NCI-H1930 (cell line): Measurements from ENCODE around the gene CSNK2A2.

Experiments
- DNase-seq, 2 experiments: peaks; one replicate each; lab custom pipeline; 2025; lab: John Stamatoyannopoulos, UW

CSNK2A2 gene

DNA sequence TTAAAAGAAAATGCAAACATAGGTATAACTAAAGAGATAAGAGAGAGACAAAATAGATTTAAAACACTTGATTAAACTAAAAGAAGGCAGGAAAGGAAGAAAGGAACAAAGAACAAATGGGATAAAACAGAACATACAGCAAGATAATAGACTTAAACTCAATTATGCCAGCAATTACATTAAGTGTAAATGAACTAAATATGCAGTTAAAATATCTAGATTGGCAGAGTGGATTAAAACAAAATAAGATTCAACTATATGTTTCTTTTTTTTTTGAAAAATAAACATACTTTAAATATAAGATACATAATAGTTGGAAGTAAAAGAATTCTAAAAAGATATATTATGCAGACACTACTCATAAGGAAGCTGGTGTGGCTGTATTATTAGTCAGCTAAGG, 59.1 kb downstream of the CSNK2A2 start:
- DNase-seq: no peak

DNA sequence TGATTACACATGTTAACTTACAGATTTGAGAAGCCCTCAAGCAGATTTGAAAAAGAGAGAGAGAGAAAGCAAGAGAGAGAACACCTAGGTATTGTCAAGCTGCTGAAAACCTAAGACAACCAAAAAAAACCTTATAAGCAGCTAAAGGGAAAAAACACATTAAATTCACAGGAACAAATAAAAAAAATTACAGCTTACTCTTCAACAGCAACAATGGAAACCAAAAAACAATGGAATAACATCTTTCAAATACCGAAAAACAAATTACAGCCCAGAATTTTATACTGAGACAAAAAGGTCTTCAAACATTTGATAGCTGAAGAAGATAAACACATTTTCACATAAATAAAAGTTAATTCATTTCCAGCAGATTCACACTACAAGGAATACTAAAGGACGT, 60.3 kb downstream of the CSNK2A2 start:
- no peak for DNase-seq

DNA sequence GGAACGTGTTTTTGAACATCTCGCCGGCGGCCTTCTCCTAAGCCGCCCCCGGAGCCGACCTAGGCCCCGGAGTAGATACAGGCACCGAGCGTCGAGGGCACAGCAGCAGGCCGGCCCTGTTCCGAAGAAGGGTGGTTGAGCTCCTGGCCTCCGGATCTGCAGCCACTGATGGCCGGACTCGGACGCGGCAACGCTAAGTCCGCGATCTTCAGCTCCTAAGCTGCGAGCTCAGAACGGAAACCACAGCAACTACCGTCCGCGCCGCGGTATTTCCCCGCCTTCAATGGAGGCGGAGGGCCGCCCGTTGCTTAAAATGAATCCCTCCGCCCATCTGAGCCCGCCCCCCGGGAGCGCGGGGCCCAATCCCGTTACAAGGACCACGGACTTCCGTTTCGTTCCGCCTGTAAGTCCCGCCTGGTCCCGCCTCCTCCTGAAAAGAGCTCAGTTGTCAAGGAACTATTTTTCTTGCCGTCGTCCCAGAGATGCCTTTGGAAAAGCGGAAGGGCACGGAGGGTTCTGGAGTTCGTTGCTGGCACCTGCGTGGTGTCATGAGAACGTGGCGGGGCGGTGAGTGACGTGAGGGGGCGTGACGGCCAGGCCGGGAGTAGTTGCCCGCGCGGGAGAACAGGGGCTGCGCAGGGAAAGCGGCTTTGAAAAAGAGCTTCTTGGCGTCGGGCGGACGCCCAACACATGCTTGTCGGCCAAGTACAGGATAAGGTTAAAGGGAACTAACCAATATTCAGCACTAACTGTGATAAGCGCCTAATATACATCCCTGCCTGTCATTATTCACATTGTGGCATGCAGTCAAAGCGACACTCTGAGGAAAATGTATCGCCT, 68.6 kb downstream of the CSNK2A2 start, which contains the start of gene CFAP20:
TSS of gene CFAP20 (minus strand) at position 285 of the 840 bp plus-strand sequence. CDS start at position 19, 266 bp downstream.
- DNase-seq: peak; percentile 97

DNA sequence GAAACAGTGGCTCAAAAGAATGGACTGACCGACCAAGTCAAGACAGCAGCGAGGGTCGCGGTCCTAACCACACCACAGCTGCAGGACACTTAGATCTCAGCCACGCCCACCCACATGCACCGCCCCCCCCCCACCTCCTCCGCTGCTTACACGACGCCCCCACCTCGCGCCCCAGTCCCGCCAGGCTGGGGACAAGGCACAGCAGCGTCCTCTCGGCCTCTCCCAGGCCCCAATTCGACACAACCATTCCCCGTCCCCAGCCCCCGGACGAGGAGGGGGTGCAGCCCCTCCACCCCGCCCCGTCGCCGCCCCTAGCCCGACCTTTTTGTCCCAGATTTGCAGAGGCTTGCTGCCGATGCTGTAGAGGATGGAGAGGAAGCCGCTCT, 69.2 kb downstream of the CSNK2A2 start:
- DNase-seq: peak in 1 of 2 experiments; percentile 6

DNA sequence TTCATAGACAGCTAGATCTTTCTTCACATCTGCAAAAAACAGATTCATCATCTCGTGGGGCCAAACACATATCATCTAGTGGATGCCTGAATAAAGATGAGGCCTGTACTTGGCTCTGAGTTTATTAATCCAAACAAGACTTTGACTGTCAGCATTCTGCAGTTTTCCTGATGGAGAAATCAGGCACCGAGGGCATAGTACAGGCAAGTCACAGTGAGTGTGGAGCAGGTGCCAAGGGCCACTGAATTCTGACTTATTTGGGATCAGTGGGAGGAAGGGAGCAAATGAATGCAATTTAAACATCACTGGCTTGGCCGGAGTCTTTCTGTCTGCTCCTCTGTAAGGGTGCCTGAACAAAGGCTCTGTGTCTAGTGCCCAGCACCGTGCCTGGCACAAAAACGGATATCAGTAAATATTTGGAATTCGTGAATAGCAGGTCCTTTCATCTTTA, 69.7 kb downstream of the CSNK2A2 start:
- no peak for DNase-seq

DNA sequence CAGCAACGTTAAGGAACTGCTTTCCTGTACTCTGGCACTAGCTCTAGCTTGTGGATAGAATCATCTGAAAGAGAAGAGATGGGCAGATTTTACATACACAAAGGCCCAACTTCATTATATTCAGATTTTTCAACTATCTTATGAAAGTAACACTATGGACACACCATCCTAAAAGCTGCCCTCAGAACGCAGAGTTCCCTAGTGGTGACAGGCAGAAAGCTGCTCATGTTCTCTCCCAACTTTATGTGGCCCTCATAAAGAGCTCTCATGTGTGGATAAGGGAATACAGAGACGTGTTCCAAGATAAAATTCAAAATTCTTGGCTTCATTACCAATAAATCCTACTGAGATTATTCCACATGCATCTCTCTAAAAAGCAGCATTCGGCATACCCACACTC, 70.3 kb downstream of the CSNK2A2 start:
- DNase-seq: no peak

DNA sequence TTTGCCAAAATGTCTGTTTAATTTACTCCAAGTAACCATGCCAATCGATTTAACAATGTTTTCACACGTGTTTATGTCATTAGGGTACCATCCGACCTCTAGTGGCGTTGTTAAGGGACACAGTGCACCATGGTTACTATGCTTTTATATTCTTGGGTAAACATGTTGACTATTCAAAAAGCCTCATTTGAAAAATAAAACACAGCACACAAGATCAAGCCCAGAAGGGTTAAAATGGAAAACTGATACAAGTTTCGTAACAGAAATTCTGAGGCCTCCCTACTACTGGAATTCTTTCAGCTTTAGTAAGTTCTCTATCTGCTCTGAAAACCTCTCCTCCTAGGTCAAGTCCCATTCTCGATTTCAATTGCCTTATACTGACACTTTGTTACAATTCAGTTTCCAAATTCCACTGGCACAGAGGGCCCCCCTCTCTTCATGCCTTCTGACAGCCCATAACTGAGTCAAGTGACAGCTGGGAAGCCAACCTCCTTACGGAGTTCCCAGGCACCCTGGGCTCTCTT, 70.8 kb downstream of the CSNK2A2 start:
- no peak for DNase-seq

DNA sequence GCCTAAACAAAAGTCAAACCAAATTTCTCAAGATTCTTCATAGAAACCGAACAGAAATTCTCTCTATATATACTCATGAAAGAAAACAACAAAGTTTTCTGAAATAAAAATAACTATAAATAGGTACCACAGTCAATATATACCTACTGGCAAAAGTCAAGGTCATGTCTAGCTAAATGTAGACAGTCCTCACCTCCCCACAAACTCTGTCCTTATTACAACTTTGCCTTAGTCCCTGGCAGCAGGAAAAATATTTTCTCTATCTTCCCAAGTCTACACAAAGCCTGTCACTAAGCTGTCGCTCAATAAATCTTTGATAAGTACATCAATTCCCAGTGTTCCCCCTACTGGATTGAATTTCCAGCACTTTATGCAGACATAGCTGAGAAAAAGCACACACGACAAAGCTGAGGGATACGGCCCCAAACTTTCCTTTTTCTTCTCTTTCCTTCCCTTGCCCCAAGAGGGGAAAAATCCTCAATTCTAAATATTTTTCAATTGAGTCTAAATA, 71.4 kb downstream of the CSNK2A2 start:
- DNase-seq: no peak

DNA sequence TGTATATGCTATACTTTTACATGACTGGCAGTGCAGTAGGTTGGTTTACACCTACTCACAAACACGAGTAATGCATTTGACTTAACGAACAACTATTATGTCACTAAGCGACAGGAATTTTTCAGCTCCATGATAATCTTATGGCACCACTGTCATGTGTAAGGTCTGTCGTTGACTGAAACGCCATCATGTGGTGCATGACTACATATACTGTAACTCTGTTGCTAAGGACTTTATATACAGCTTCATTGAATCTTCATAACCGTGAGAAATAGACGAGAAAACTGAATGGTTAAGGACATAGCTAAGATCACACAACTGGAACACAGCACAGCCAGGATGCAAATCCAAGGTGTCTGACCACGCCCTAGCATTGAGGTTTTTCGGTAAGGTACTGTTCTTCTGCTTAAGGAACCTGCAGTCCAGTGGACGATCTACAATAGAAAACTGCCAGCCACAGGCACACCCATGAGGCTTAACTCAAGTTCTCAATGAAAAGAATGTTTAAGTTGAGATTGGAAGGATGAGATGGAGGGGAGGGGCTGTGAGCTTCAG, 72.0 kb downstream of the CSNK2A2 start:
- DNase-seq: no peak

DNA sequence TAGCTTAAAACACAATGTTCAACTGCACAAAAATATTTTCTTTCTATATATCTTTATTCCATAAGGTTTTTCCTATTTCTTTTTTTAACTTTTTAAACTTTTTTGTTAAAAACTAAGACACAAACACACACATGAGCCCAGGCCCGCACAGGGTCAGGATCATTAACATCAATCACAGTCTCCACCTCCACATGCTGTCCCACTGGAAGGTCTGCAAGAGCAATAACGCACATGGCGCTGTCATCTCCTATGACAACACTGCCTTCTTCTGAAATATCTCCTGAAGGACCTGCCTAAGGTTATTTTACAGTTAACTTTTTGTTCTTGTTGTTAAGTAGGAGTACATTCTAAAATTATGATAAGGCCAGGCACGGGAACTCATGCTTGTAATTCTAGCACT, 72.9 kb downstream of the CSNK2A2 start:
- no peak for DNase-seq

DNA sequence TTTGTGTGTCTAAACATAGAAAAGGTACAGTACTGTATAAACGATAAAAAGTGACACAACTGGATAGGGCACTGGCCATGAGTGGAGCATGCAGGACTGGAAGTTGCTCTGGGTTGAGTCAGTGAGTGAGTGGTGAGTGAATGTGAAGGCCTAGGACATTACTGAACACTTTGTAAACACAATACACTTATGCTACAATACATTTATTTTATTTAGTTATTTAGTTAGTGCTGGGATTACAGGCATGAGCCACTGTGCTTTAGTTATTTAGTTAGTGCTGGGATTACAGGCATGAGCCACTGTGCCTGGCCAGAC, 73.3 kb downstream of the CSNK2A2 start:
- DNase-seq: no peak

DNA sequence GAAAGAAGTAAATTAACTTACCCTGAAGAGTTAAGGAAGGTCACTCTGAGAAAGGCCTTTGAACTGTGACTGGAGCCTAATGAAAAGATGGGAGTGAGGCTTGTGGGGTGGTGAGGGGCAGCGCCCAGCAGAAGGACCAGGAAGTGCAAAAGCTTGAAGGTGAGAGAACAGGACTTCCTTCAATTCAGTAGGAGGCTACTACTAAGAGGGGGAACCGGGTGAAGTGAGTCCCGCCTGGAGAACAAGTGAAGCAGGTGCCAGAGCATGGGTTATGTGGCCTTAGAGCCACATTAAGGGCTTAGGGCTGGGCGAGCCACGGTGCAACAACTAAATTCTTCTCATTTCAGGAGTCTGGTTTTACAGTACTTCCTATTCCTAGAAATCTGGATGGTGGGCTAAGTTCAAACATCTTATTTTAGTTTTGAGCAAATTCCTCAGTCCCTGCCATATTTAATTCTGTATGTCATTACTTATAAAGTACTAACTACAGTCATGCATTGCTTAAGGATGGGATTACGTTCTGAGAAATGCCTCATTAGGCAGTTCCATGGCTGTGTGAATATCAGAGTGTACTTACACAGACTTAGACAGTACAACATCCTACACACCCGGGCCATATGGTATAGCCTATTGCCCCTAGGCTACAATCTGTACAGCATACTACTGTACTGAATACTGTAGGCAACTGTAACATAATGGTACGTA, 73.9 kb downstream of the CSNK2A2 start:
- DNase-seq: no peak

DNA sequence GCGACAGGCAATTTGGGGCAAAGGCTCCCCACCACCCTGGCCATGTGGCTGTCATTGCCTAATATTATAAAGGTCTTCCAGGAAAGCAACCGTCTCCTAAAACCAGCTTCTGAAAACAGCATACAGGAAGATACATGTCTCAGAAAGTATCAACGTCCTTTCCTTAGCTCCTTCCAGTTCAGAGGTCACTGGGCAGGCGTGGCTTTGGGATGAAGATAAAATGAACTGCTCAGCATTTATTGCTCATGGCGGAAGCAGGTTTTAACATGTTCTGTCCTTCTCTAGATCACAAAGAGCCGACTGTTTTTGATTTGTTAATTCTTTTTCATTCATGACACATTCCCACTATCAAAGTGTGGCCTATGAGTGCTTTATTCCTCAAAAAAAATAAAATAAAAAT, 76.8 kb downstream of the CSNK2A2 start:
- DNase-seq: no peak

DNA sequence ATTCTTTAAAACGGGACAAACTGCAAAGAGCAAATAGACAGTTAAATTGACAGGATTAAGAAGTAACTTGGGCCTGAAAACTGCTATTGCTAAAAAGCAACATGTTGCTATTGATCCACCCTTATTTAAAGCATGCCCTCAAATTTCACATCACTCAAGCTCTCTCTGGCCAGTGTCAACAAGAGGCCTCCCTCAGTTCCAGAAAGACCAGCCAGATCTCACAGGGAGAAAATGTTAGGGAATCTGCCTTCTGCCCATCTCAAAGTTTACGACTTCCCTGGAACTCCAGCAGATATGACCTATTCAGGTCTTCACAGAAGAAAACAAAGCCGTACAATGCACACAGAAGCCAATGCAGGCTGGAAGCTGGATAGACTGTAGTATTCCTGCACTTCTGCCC, 77.7 kb downstream of the CSNK2A2 start:
- DNase-seq: no peak

DNA sequence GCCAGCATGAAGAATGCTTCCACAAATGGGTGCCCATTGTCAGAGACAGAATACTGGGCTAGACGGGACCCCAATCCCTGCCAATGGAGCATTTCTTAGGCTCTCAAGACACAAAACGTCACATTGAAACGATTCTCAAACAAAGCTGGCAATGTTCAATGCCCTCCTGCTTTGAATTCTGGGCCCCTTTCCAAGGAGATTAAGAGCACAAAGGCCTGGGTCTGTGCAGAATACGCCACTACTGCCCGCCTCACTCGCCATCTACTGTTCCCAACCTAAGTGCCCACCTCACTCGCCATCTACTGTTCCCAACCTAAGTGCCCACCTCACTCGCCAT, 78.4 kb downstream of the CSNK2A2 start:
- DNase-seq: no peak

DNA sequence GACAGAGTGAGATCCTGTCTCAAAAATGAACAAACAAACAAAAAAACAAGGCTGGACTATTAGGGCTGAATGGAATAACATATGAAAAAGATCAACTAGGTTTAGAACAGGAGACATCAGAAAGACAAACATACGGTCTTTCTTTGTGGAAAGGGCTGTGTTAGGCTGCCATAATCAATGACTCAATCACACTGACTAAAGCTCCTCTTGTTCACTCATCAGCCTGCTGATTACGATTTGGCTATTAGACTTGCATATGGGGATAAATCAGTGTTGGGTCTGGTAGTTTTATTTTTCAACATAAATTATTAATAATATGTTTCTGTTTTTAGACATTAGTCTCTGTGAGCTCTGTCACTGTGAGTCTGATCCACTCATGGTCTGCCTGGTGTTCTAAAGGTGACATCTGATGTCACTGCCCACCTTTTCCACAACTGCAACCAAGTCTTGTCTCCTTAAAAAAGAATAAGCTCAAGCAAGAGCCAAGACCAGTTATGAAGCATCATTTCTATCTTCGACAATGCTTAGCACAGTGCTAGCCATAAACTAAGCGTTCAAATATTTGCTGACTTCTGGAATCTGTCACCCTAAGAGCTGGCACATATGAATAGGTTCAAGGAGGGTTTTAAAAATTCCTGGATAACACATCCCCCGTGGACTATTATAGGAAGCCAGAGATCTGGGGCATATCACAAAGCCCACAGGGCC, 79.0 kb downstream of the CSNK2A2 start:
- DNase-seq: no peak

DNA sequence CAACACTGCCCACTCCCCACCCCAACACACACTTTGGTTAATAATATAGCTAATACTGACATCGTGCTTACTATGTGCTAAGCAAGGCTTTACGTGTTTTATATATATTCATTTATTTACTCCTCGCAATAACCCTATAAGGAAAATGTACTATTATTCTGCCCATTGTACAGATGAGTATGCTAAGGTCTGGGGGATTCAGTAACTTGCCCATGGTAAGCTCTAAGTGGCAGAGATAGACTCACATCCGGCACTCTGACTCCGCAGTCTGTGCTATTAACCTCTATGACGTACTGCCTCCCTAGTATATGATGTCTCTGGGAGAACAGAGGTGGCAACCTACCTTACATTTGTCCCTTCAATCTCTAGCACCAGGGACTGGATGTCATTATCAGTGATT, 81.4 kb downstream of the CSNK2A2 start:
- DNase-seq: no peak

DNA sequence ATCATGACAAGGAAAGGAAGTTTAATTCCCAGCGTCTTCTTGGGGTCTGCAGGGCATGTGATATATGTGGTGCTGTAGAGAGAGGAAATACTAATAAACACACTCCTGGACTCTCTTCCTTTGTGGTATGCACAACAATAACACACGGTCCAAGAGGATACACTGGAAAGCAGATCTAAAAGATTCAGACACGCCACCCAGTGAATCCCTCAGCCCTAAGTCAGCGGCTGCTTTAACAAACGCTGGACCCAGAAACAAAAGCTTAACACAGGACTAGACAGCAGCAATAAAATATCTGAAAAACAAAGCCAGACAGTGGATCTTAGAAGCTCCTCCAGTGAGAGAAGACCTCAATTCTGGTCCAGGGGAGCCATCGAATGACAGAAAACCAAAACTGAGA, 81.8 kb downstream of the CSNK2A2 start:
- DNase-seq: no peak

DNA sequence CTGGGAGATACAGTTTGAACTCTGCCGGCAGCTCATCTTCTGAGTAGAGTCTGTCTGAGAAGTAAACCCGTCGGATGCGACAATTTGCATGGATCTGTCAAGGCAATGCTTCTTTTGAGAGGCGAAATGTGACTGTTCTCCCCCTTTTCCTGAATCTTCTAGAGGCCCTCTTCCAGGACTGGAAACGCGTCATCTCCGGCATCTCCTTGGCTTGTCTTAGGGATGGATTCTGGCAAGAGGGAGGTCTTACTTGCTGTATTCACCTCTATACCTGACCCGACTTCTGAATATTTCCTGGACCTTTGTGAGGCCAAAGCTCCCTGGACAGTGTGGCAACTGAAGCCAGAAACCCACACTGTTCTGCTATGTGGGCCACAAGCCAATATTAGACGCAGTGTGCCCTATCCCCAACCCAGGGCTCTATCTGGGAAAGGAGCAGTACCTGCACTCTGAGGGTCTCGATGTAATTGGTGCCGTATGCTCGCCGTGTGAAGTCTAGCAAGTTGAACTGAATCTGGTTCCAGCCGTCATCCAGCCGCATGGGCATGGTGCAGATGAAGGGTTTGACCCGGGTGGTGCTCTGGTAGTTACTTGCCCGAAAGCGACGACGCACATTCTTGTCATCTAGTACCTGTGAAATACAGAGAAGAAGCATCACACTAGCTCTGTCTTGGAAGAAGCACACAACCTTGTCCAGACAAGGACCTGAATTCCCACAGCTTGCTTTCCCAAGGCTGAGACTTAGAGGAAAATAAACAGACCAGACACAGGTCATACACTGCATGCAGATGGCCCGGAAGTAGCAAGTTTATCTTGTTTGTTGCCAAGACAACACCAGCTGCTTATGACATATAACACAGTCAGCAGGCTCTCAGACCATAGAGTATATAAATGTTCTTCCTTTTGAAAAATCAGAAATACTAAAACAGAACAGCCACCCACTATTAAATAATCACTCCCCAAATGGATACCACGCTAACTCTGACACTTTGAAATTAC, 82.8 kb downstream of the CSNK2A2 start:
- DNase-seq: no peak

DNA sequence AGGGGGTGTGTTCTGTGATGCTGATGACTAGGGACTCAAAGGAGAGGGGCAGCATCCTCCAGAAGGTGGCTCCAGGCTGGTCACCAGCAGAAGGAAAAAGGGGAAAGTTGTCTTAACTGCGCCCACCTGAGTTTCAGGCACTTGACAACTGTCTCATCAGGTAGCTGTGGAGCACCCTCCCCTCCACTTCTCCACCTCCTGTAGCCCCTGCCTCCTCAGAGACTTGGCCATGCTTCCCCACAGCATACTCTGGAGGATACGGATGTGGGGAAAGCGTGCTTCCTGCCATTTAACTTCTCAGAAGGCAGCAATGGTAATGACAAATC, 86.6 kb downstream of the CSNK2A2 start:
- DNase-seq: no peak
